ENCODE measurements around the gene KAZN. TPM values are rescaled to one million over a fixed set of nuclear protein-coding genes. Genes with fewer than 3 reads are reported as not detected.
A peak's percentile ranks its signal among the peaks of the same experiment; 100 is the strongest.

Gene KAZN
- polyA plus RNA-seq, 1 experiment, result 3.7 TPM

- no peak for TF ChIP-seq CTCF (IDR thresholded peaks at IDR 0.05; ENCODE audit: low read depth, low read length)
- CTCF ChIA-PET, result interaction anchor here (0.7 kb wide), 1 partner anchor 99 kb away, joined by 4 read pairs; no protein-coding TSS in a partner anchor
- Histone ChIP-seq H3K27ac (ENCODE audit: low read depth, low read length) (no peak overlapping the region), H3K4me3 (ENCODE audit: low read depth, low read length) (no peak overlapping the region), H3K9me3 (ENCODE audit: control insufficient read depth, insufficient read depth, low read length) (no peaks in the 10 kb centered on the region), H3K27me3 (ENCODE audit: control insufficient read depth, insufficient read depth, low read length) (no peaks in the 10 kb centered on the region)
- POLR2A ChIA-PET, result no interaction called here
- DNase-seq (ENCODE audit: low read depth, low spot score), result no peak
Observed at GRCh38 chr1:14928412-14928811, 329.9 kb downstream of the KAZN start.

DNA sequence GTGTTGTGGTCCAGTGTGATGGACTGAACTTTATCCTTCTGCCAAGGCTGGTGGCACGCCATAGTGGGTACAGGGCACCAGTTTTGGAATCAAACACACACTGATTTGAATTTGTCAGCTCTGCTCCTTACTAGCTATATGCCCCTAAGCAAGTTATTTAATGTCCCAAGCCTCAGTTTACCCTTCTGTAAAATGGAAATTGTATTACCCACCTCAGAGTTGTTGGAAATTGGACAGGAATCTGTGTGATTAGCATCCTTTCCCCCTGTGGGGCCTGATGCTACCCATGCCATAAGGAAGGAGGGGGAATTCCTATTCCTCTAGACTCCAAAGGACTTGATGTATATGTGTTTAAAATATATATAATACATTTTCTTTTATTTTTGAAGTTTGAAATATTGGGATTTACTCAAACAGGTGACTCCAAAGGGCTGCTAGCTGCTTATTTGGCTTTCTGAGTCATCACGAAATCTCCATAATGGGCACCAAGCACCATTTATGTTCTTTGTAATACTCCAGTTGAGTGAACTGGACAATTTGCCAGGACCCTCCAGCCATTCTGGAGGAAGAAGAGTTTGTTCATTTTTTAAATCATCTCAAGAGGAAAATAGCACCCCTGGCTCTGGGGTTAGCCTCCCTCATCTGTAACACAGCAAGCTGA is 330.5 kb downstream of the KAZN start:
- H3K27me3 ChIP-seq (ENCODE audit: control insufficient read depth, insufficient read depth, low read length), result no peaks in the 10 kb centered on the region
- DNase-seq (ENCODE audit: low read depth, low spot score), result no peak
- CTCF ChIA-PET, result interaction anchor here (0.7 kb wide), 1 partner anchor 99 kb away, joined by 4 read pairs; no protein-coding TSS in a partner anchor
- H3K27ac ChIP-seq (ENCODE audit: low read depth, low read length), result no peak overlapping the region
- no peak for TF ChIP-seq CTCF (IDR thresholded peaks at IDR 0.05; ENCODE audit: low read depth, low read length)
- POLR2A ChIA-PET, result no interaction called here
- H3K9me3 ChIP-seq (ENCODE audit: control insufficient read depth, insufficient read depth, low read length), result no peaks in the 10 kb centered on the region
- H3K4me3 ChIP-seq (ENCODE audit: low read depth, low read length), result no peak overlapping the region

DNA sequence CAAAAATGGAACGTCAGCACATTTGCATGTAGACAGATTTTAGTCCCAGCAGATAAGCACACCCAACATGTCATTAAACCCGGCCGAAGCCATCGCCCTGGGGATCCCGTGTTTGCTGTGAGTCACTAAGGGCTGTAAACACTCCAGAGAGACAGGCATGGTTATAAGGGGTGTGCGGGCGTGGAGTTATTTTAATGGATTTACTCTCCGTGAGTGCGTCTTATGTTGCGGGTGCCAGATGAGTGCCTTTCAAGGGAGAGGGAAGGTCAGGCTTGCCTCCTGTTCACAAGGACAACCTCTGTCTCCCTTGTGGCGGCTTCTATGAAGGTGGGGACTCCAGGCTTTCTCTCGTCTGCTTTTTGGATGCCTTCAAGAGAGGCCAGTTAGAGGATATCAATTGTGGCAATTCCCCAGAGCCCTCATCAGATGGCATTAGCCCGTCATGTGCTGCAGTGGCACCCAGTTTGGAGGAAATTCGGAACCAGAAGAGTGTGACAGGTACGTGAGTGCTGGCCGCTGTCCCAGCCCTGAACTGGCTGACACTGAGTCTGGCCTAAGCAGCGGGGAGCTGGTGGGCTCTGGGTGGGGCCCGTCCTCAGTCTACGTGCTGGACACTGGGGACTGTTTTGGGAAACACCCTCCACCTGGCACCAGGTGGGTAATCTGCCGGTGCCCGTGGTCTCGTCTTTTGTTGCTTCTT is 331.2 kb downstream of the KAZN start:
- CTCF ChIA-PET, result interaction anchor here (1.3 kb wide), 1 partner anchor 98 kb away, joined by 4 read pairs; no protein-coding TSS in a partner anchor

GRCh38 chr1:14930247-14930965 is 331.9 kb downstream of the KAZN start:
- Histone ChIP-seq H3K27me3 (ENCODE audit: control insufficient read depth, insufficient read depth, low read length) (no peaks in the 10 kb centered on the region), H3K27ac (ENCODE audit: low read depth, low read length) (no peak overlapping the region), H3K9me3 (ENCODE audit: control insufficient read depth, insufficient read depth, low read length) (no peaks in the 10 kb centered on the region), H3K4me3 (ENCODE audit: low read depth, low read length) (no peak overlapping the region)
- DNase-seq (ENCODE audit: low read depth, low spot score), result no peak
- POLR2A ChIA-PET, result no interaction called here
- TF ChIP-seq CTCF (IDR thresholded peaks at IDR 0.05; ENCODE audit: low read depth, low read length), result no peak
- CTCF ChIA-PET, result interaction anchor here (1.3 kb wide), 1 partner anchor 98 kb away, joined by 4 read pairs; no protein-coding TSS in a partner anchor

More for the DNA sequence above, 331.2 kb downstream of the KAZN start:
- Histone ChIP-seq H3K4me3 (ENCODE audit: low read depth, low read length) (0 out of 2 replicates have a peak overlapping the region, but pooled peaks have one; percentile 5), H3K27ac (ENCODE audit: low read depth, low read length) (peak overlapping the region; percentile 61), H3K27me3 (ENCODE audit: control insufficient read depth, insufficient read depth, low read length) (no peaks in the 10 kb centered on the region), H3K9me3 (ENCODE audit: control insufficient read depth, insufficient read depth, low read length) (no peaks in the 10 kb centered on the region)
- TF ChIP-seq CTCF (IDR thresholded peaks at IDR 0.05; ENCODE audit: low read depth, low read length), result no peak
- POLR2A ChIA-PET, result no interaction called here
- DNase-seq (ENCODE audit: low read depth, low spot score), result no peak
